Thymus (tissue), 11 donors: Measurements from ENCODE around the gene NOC2L. TPM values are rescaled to one million over a fixed set of nuclear protein-coding genes. Genes with fewer than 3 reads are reported as not detected.

ENCODE experiments used
- DNase-seq, 9 donors: peaks; one replicate each; pipeline ENCODE4 v3.0.0-alpha.2; 2013; ENCODE audit warnings: low spot score in 9 of 9, low read depth in 6 of 9, missing footprints in 1 of 9
- H3K27ac ChIP-seq, 2 donors: one replicate each; pipeline ENCODE4 v1.5.1; 2013; ENCODE audit warnings: control low read depth in 1 of 2, low read depth in 1 of 2, low read length in 1 of 2, mild to moderate bottlenecking in 1 of 2, moderate library complexity in 1 of 2
- H3K27me3 ChIP-seq, 2 donors: one replicate each; pipeline ENCODE4 v1.5.1; 2013; ENCODE audit warnings: low read length in 1 of 2; ENCODE audit not compliant: control insufficient read depth in 2 of 2, insufficient read depth in 1 of 2
- H3K36me3 ChIP-seq, 2 donors: one replicate each; pipeline ENCODE4 v1.5.1; 2013; ENCODE audit warnings: low read length in 1 of 2, mild to moderate bottlenecking in 1 of 2, moderate library complexity in 1 of 2; ENCODE audit not compliant: control insufficient read depth in 2 of 2, insufficient read depth in 2 of 2
- H3K4me1 ChIP-seq, 2 donors: one replicate each; pipeline ENCODE4 v1.5.1; 2013; ENCODE audit warnings: low read length in 2 of 2; ENCODE audit not compliant: control insufficient read depth in 2 of 2, insufficient read depth in 2 of 2
- H3K4me3 ChIP-seq, 2 donors: one replicate each; pipeline ENCODE4 v1.5.1; 2013; ENCODE audit warnings: low read length in 2 of 2, control low read depth in 1 of 2, mild to moderate bottlenecking in 1 of 2
- H3K9me3 ChIP-seq, 2 donors: one replicate each; pipeline ENCODE4 v1.5.1; 2013; ENCODE audit warnings: low read length in 1 of 2, mild to moderate bottlenecking in 1 of 2; ENCODE audit not compliant: control insufficient read depth in 2 of 2, insufficient read depth in 1 of 2
- WGBS: extraction: QIAGEN DNeasy Blood & Tissue Kit; methylation state at CpG from one replicate; pipeline ENCODE4 v1.1.7; 2013; 5-methylcytosine and 5-hydroxymethylcytosine counted together
- polyA plus RNA-seq: library from polyadenylated mRNA; stranded (reverse); fragments of 200-250 nt; gene quantifications from one replicate; pipeline ENCODE4 v1.2.3, GENCODE V29; 2013
- total RNA-seq: library from RNA; stranded (reverse); fragments of 120-200 nt; gene quantifications from one replicate; pipeline ENCODE4 v1.2.4, GENCODE V29; 2013
- donor health status: healthy.

NOC2L gene
- total and polyA plus RNA-seq, 2 donors = 45.5 to 74.3 TPM

- 90% methylated on average over 30 of the region's 30 CpGs for WGBS
- peaks cover 2 to 13% of the 10 kb centered on the region in 2 donors for H3K4me1 ChIP-seq
- H3K9me3 ChIP-seq = peaks cover 1 to 6% of the 10 kb centered on the region in 2 donors
- no peak overlapping the region for H3K4me3 ChIP-seq
- no peak overlapping the region for H3K27ac ChIP-seq
- no peak for DNase-seq
- peaks cover 0 to 4% of the 10 kb centered on the region in 2 donors for H3K36me3 ChIP-seq
- peaks cover 81 to 88% of the 10 kb centered on the region in 2 donors for H3K27me3 ChIP-seq
Measured at GRCh38 chr1:938711-939489, 20.2 kb downstream of the NOC2L start.

GRCh38 chr1:938088-938683 is 20.9 kb downstream of the NOC2L start:
- no peaks in the 10 kb centered on the region for H3K36me3 ChIP-seq
- H3K27ac ChIP-seq = no peak overlapping the region
- H3K4me3 ChIP-seq = no peak overlapping the region
- peaks cover 2 to 13% of the 10 kb centered on the region in 2 donors for H3K4me1 ChIP-seq
- H3K9me3 ChIP-seq = peaks cover 1 to 6% of the 10 kb centered on the region in 2 donors
- no peak for DNase-seq
- peaks cover 79 to 88% of the 10 kb centered on the region in 2 donors for H3K27me3 ChIP-seq
- 83% methylated on average over 15 of the region's 15 CpGs for WGBS

GRCh38 chr1:937521-937920 is 21.5 kb downstream of the NOC2L start:
- DNase-seq = no peak
- WGBS = 95% methylated on average over 16 of the region's 16 CpGs
- Histone ChIP-seq H3K27me3 (peaks cover 73 to 88% of the 10 kb centered on the region in 2 donors), H3K4me3 (no peak overlapping the region), H3K36me3 (no peaks in the 10 kb centered on the region), H3K9me3 (peaks cover 1 to 6% of the 10 kb centered on the region in 2 donors), H3K4me1 (peaks cover 2 to 10% of the 10 kb centered on the region in 2 donors), H3K27ac (no peak overlapping the region)

GRCh38 chr1:936348-937264 is 22.4 kb downstream of the NOC2L start:
- peaks cover 1 to 6% of the 10 kb centered on the region in 2 donors for H3K9me3 ChIP-seq
- no peak for DNase-seq
- H3K4me1 ChIP-seq = peaks cover 2 to 10% of the 10 kb centered on the region in 2 donors
- no peaks in the 10 kb centered on the region for H3K36me3 ChIP-seq
- peaks cover 71 to 91% of the 10 kb centered on the region in 2 donors for H3K27me3 ChIP-seq
- 93% methylated on average over 45 of the region's 45 CpGs for WGBS
- no peak overlapping the region for H3K27ac ChIP-seq
- no peak overlapping the region for H3K4me3 ChIP-seq

GRCh38 chr1:935751-936231 is 23.3 kb downstream of the NOC2L start:
- Histone ChIP-seq H3K36me3 (no peaks in the 10 kb centered on the region), H3K4me3 (no peak overlapping the region), H3K4me1 (peaks cover 2 to 4% of the 10 kb centered on the region in 2 donors), H3K27me3 (peaks cover 63 to 90% of the 10 kb centered on the region in 2 donors), H3K27ac (no peak overlapping the region), H3K9me3 (peaks cover 1 to 6% of the 10 kb centered on the region in 2 donors)
- 34% methylated on average over 30 of the region's 30 CpGs for WGBS
- DNase-seq = no peak

GRCh38 chr1:934991-935750 is 23.9 kb downstream of the NOC2L start:
- Histone ChIP-seq H3K36me3 (no peaks in the 10 kb centered on the region), H3K27me3 (peaks cover 57 to 90% of the 10 kb centered on the region in 2 donors), H3K4me1 (no peaks in the 10 kb centered on the region), H3K27ac (no peak overlapping the region), H3K9me3 (peaks cover 1 to 6% of the 10 kb centered on the region in 2 donors), H3K4me3 (no peak overlapping the region)
- 21% methylated on average over 37 of the region's 37 CpGs for WGBS
- no peak for DNase-seq

- WGBS = 45% methylated on average over 10 of the region's 10 CpGs
- Histone ChIP-seq H3K27me3 (peaks cover 44 to 91% of the 10 kb centered on the region in 2 donors), H3K36me3 (no peaks in the 10 kb centered on the region), H3K4me3 (no peak overlapping the region), H3K4me1 (no peaks in the 10 kb centered on the region), H3K27ac (no peak overlapping the region), H3K9me3 (peaks cover 1 to 6% of the 10 kb centered on the region in 2 donors)
- DNase-seq = no peak
Measured at GRCh38 chr1:933603-933940, 25.5 kb downstream of the NOC2L start.

- Histone ChIP-seq H3K4me1 (no peaks in the 10 kb centered on the region), H3K27me3 (peaks cover 44 to 91% of the 10 kb centered on the region in 2 donors), H3K4me3 (no peak overlapping the region), H3K27ac (no peak overlapping the region), H3K36me3 (no peaks in the 10 kb centered on the region), H3K9me3 (peaks cover 1 to 6% of the 10 kb centered on the region in 2 donors)
- 93% methylated on average over 25 of the region's 25 CpGs for WGBS
- DNase-seq = no peak
Measured at GRCh38 chr1:932776-933602, 26.1 kb downstream of the NOC2L start.
